Lung (tissue), 13 donors: ENCODE data around the gene KPNA4. TPM values are rescaled to one million over a fixed set of nuclear protein-coding genes. Genes with fewer than 3 reads are reported as not detected.

Experiments
- ATAC-seq: fragments of 200-7000 bp; cut with Tn5 transposase; one replicate; pipeline ENCODE4 v1.9.1; 2020; ENCODE audit warnings: moderate number of reproducible peaks; ENCODE audit not compliant: insufficient read depth, low FRiP score
- DNase-seq, 3 donors: peaks; one replicate each; pipeline ENCODE4 v3.0.0-alpha.2; 2013 to 2017
- H3K27ac ChIP-seq, 2 donors: one replicate each; pipeline ENCODE4 v1.5.1; 2013; ENCODE audit warnings: mild to moderate bottlenecking in 2 of 2, moderate library complexity in 2 of 2, control low read depth in 1 of 2, inconsistent platforms in 1 of 2, low read depth in 1 of 2, low read length in 1 of 2
- H3K27me3 ChIP-seq, 3 donors: one replicate each; pipeline ENCODE4 v1.5.1; 2013; ENCODE audit warnings: low read length in 2 of 3; ENCODE audit not compliant: control insufficient read depth in 3 of 3, insufficient read depth in 3 of 3
- H3K36me3 ChIP-seq, 4 donors: one replicate each; pipeline ENCODE4 v1.5.1; 2013; ENCODE audit warnings: low read length in 4 of 4, mild to moderate bottlenecking in 1 of 4, moderate library complexity in 1 of 4; ENCODE audit not compliant: control insufficient read depth in 4 of 4, insufficient read depth in 4 of 4
- H3K4me1 ChIP-seq, 5 donors: one replicate each; pipeline ENCODE4 v1.5.1; 2013; ENCODE audit warnings: low read length in 5 of 5, mild to moderate bottlenecking in 2 of 5, moderate library complexity in 1 of 5; ENCODE audit not compliant: control insufficient read depth in 5 of 5, insufficient read depth in 5 of 5
- H3K4me3 ChIP-seq: one replicate; pipeline ENCODE4 v1.5.1; 2013; ENCODE audit warnings: mild to moderate bottlenecking, control low read depth, moderate library complexity
- H3K9ac ChIP-seq, 2 donors: one replicate each; pipeline ENCODE4 v1.5.1; 2013; ENCODE audit warnings: low read length in 2 of 2, control low read depth in 1 of 2; ENCODE audit not compliant: insufficient read depth in 1 of 2
- H3K9me3 ChIP-seq, 4 donors: one replicate each; pipeline ENCODE4 v1.5.1; 2013; ENCODE audit warnings: low read length in 3 of 4, mild to moderate bottlenecking in 1 of 4, moderate library complexity in 1 of 4; ENCODE audit not compliant: control insufficient read depth in 4 of 4, insufficient read depth in 3 of 4
- CTCF ChIP-seq: IDR thresholded peaks from 2 replicates; pipeline ENCODE4 v1.5.1; 2012; ENCODE audit warnings: mild to moderate bottlenecking; ENCODE audit errors: control extremely low read depth, extremely low read depth
- WGBS, 2 donors: extraction: QIAGEN DNeasy Blood & Tissue Kit; methylation state at CpG; one replicate each; pipeline ENCODE4 v1.1.7; 2013; 5-methylcytosine and 5-hydroxymethylcytosine counted together
- polyA plus RNA-seq, 2 donors: library from polyadenylated mRNA; stranded (reverse); fragments of 200-250 nt; gene quantifications; one replicate each; pipeline ENCODE4 v1.2.1, GENCODE V29; 2013
- small RNA-seq: library from RNA; depleted of rRNA; stranded (forward); fragments of <200 nt; gene quantifications from one replicate; pipeline ENCODE3, GENCODE V24; 2014; ENCODE audit warnings: low replicate concordance
- total RNA-seq, 2 donors: library from RNA; depleted of rRNA in 1 of 2; stranded (reverse); fragments of >200 nt in 1 of 2; gene quantifications; one replicate each; pipeline ENCODE4 v1.2.1, GENCODE V29; 2014 to 2021
- donor health status: control.
- donor health status: control.
- donor health status: Bipolar disorder and iron deficiency.
- donor health status: healthy.
- donor health status: DM: yes; HTN: yes; CAD: no.

The KPNA4 gene
- total and polyA plus RNA-seq, 4 donors: 12.5 to 35.9 (median 23.5) TPM

DNA sequence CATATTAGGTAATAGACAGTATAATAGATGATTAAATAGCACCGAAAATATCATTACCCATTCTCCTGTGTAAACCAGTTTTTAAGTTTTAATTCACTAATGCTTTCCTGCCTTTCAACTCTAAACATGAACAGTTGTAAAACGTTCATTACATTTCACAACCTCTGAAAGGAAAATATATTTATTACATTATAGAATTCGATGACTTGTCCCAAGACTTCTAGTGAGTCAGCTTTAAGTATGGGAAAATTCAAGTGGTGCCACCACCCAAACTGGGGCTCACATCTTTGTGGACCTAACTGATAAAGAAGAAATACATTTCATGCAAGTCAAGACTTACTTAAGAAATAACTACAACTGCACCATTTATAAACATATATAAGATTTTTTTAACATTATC, 117.8 kb downstream of the KPNA4 start:
- Histone ChIP-seq H3K27me3 (no peaks in the 10 kb centered on the region), H3K4me1 (peaks cover 0 to 14% (median 11%) of the 10 kb centered on the region in 5 donors), H3K36me3 (peaks cover 0 to 4% (median 0%) of the 10 kb centered on the region in 4 donors), H3K27ac (no peak overlapping the region), H3K4me3 (no peak overlapping the region), H3K9ac (no peak overlapping the region), H3K9me3 (peaks cover 0 to 11% (median 0%) of the 10 kb centered on the region in 4 donors)
- DNase-seq (peak in 2 of 3 donors; percentile 38 to 49), ATAC-seq (no peak)
- no peak for TF ChIP-seq CTCF
- 54 to 55% methylated on average over 3 of the region's 3 CpGs for WGBS, 2 donors

- no peak for DNase-seq
- no peaks in the 10 kb centered on the region for H3K27me3 ChIP-seq
- WGBS, 2 donors: 96 to 97% methylated on average over 13 of the region's 13 CpGs
Measured at GRCh38 chr3:160446522-160447056, 118.8 kb downstream of the KPNA4 start.

DNA sequence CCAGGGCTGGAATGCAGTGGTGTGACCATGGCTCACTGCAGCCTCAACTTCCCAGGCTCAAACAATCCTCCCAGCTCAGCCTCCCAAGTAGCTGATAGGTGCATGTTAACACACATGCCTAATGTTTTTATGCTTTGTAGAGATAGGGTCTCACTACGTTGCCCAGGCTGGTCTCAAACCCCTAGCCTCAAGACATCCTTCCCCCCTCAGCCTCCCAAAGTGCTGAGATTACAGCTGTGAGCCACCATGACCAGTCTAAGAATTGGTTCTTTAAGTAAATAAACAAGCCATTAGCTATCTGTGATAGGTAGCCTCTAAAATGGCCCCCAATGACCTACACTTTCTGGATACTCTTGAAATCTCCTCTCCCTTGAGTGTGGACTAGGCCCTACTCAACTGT, 119.5 kb downstream of the KPNA4 start:
- H3K4me1 ChIP-seq: peaks cover 0 to 12% (median 11%) of the 10 kb centered on the region in 5 donors
- ATAC-seq (no peak), DNase-seq (no peak)
- WGBS, 2 donors: 98 to 100% methylated on average over 1 of the region's 1 CpG
- TF ChIP-seq CTCF: no peak
- no peak overlapping the region for H3K9ac ChIP-seq
- peaks cover 0 to 11% (median 0%) of the 10 kb centered on the region in 4 donors for H3K9me3 ChIP-seq
- no peak overlapping the region for H3K27ac ChIP-seq
- peaks cover 0 to 4% (median 0%) of the 10 kb centered on the region in 4 donors for H3K36me3 ChIP-seq
- H3K27me3 ChIP-seq: no peaks in the 10 kb centered on the region
- no peak overlapping the region for H3K4me3 ChIP-seq

More at GRCh38 chr3:160446522-160447056, 118.8 kb downstream of the KPNA4 start:
- Histone ChIP-seq H3K9ac (no peak overlapping the region), H3K4me1 (peaks cover 0 to 12% (median 11%) of the 10 kb centered on the region in 5 donors), H3K4me3 (no peak overlapping the region), H3K9me3 (peaks cover 0 to 11% (median 0%) of the 10 kb centered on the region in 4 donors), H3K36me3 (peaks cover 0 to 4% (median 0%) of the 10 kb centered on the region in 4 donors), H3K27ac (no peak overlapping the region)
- no peak for TF ChIP-seq CTCF
- ATAC-seq: no peak

Small RNAs within 50 kb of the gene (small RNA-seq; reads per million reads assigned to genes)
- not detected for gene RNU7-136P

Other genes with a start within 250 kb of the KPNA4 start
- 100 to 1,000 TPM in 1 of 2 donors, 10 to 100 TPM in 1; 33.2 to 114 TPM for gene IFT80, start 166.3 kb downstream of the KPNA4 start, total RNA-seq
- gene IFT80, start 166.3 kb downstream of the KPNA4 start, polyA plus RNA-seq: 10 to 100 TPM; 13.1 to 22.6 TPM
- gene SMC4, start 165.9 kb downstream of the KPNA4 start, total RNA-seq: 100 to 1,000 TPM in 1 of 2 donors, 10 to 100 TPM in 1; 56.5 to 258 TPM
- 10 to 100 TPM; 13.0 to 56.0 TPM for gene SMC4, start 165.9 kb downstream of the KPNA4 start, polyA plus RNA-seq
- 10 to 100 TPM in 1 of 2 donors, 1 to 10 TPM in 1; 4.2 to 12.5 TPM for gene TRIM59, start 115.8 kb downstream of the KPNA4 start, total RNA-seq
- 1 to 10 TPM; 1.1 to 2.1 TPM for gene TRIM59, start 115.8 kb downstream of the KPNA4 start, polyA plus RNA-seq
- gene ARL14, start 111.6 kb upstream of the KPNA4 start, total RNA-seq: not detected
- under 1 TPM; 0.09 to 0.24 TPM for gene ARL14, start 111.6 kb upstream of the KPNA4 start, polyA plus RNA-seq
- 10 to 100 TPM; 10.7 to 17.7 TPM for gene PPM1L, start 190.7 kb upstream of the KPNA4 start, total RNA-seq
- 1 to 10 TPM; 1.5 to 2.8 TPM for gene PPM1L, start 190.7 kb upstream of the KPNA4 start, polyA plus RNA-seq